Urinary bladder (tissue), 4 donors: Measurements from ENCODE around the gene MIX23. TPM values are rescaled to one million over a fixed set of nuclear protein-coding genes. Genes with fewer than 3 reads are reported as not detected.
"Not testable (repeated sequence)": the region's sequence is repeated elsewhere in the genome, so short reads cannot be mapped to it uniquely, and the experiment has no call there.

ENCODE experiments used
- DNase-seq: peaks from one replicate; pipeline ENCODE4 v3.0.0-alpha.2; 2015; ENCODE audit errors: extremely low spot score
- H3K27ac ChIP-seq: one replicate; pipeline ENCODE4 v1.5.1; 2013; ENCODE audit warnings: low read depth, mild to moderate bottlenecking, moderate library complexity
- H3K36me3 ChIP-seq: one replicate; pipeline ENCODE4 v1.6.1; 2013; ENCODE audit warnings: mild to moderate bottlenecking, moderate library complexity; ENCODE audit not compliant: insufficient read depth
- H3K4me1 ChIP-seq: one replicate; pipeline ENCODE4 v1.6.1; 2013; ENCODE audit warnings: mild to moderate bottlenecking, moderate library complexity; ENCODE audit not compliant: insufficient read depth
- H3K4me3 ChIP-seq: one replicate; pipeline ENCODE4 v1.5.1; 2013; ENCODE audit warnings: low read depth, low read length
- WGBS: extraction: QIAGEN DNeasy Blood & Tissue Kit; methylation state at CpG from one replicate; pipeline ENCODE4 v1.1.7; 2013; 5-methylcytosine and 5-hydroxymethylcytosine counted together
- polyA plus RNA-seq: library from polyadenylated mRNA; stranded (reverse); fragments of 200-250 nt; gene quantifications from one replicate; pipeline ENCODE4 v1.2.3, GENCODE V29; 2013
- total RNA-seq: library from RNA; depleted of rRNA; stranded (reverse); fragments of >200 nt; gene quantifications from one replicate; pipeline ENCODE4 v1.2.3, GENCODE V29; 2014
- donor health status: healthy with polysubstance abuse.
- donor health status: healthy.

Gene MIX23
- total and polyA plus RNA-seq, 2 donors, result 13.1 to 40.0 TPM

- peak; percentile 69 for DNase-seq
- Histone ChIP-seq H3K4me3 (peak within 1 kb of the TSS; percentile 68), H3K4me1 (peaks cover 2% of the 10 kb centered on the region), H3K27ac (peak within 1 kb of the TSS; percentile 83), H3K36me3 (no peaks in the 10 kb centered on the region)
- WGBS, result under 1% methylated on average over 52 of the region's 52 CpGs
Observed at GRCh38 chr3:122383771-122384697, 1.0 kb upstream of the MIX23 start, which contains the start of gene FAM162A. Gene FAM162A (plus strand): TSS chr3:122384182. CDS start chr3:122384266, 84 bp downstream.

GRCh38 chr3:122377975-122378374 is 5.1 kb downstream of the MIX23 start:
- H3K4me1 ChIP-seq, result no peaks in the 10 kb centered on the region
- WGBS, result 74% methylated on average over 4 of the region's 4 CpGs
- DNase-seq, result no peak
- H3K27ac ChIP-seq, result no peak overlapping the region
- no peaks in the 10 kb centered on the region for H3K36me3 ChIP-seq
- H3K4me3 ChIP-seq, result no peak overlapping the region

DNA sequence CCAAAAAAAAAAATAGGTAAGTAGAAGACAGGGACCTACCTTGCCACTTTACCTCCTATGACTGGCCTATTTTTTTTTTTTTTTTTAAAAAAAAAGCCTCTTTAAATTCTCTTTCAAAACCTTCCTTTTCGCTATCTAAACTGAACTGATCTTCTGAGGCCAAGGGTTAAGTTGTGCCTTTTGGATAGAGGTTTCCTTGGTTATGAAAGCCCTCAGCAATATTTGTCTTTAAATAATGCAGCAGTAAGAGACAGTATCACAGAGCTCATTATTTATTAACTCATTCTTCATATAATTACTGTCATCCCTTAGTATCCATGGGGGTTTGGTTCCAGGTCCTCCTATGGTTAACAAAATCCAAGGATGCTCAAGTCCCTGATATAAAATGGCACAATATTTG is 9.0 kb downstream of the MIX23 start:
- 98% methylated on average over 1 of the region's 1 CpG for WGBS
- Histone ChIP-seq H3K4me3 (no peak overlapping the region), H3K36me3 (no peaks in the 10 kb centered on the region), H3K4me1 (no peaks in the 10 kb centered on the region), H3K27ac (no peak overlapping the region)
- DNase-seq, result no peak

DNA sequence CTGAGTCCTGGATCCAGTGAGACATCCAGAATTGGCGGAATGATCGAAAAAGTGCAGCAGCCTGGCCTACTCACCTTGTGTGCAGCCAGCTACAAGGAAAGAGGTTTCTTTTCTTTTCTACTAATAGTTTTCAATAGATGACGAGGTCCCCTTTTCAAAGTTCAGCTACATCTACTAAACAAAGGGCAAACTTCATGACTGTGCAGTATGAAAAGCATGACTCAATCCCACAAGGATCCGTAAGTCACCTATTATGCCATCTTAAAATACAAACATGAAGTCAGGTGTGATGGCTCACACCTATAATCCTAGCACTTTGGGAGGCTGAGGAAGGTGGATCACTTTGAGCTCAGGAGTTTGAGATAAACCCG is 16.7 kb downstream of the MIX23 start:
- H3K36me3 ChIP-seq, result no peaks in the 10 kb centered on the region
- no peaks in the 10 kb centered on the region for H3K4me1 ChIP-seq
- no peak for DNase-seq
- no peak overlapping the region for H3K27ac ChIP-seq
- H3K4me3 ChIP-seq, result no peak overlapping the region
- WGBS, result 94% methylated on average over 5 of the region's 5 CpGs

DNA sequence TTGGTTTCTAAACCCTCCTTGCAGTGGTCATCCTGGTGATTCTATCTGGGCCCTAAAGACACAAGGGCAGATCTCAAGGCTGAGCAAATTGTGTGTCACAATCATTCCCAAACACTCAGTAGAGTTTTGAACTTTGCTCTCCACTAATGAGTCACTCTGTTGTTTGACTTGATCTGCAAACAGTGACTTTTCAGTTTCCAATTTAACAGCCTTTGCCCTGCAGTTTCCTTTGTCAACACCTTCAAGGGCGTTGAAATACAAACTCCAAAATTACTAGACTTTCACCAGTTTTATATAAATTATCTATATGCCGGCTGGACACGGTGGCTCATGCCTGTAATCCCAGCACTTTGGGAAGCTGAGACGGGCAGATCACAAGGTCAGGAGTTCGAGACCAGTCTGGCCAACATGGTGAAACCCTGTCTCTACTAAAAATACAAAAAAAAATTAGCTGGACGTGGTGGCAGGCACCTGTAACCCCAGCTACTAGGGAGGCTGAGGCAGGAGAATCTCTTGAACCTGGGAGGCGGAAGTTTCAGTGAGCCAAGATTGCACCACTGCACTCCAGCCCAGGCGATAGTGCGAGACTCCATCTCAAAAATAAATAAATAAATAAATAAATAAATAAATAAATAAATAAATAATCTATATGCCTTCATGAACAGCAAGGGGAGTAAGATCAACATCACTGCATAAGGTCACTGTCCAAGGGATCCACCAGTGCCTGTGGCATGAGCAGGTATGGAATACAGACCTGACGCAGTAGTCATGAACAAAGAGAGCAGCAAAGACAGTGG is 17.3 kb downstream of the MIX23 start:
- H3K36me3 ChIP-seq, H3K4me1 ChIP-seq, H3K27ac ChIP-seq, DNase-seq, H3K4me3 ChIP-seq: not testable (repeated sequence)
- WGBS, result 91% methylated on average over 10 of the region's 10 CpGs

- no peaks in the 10 kb centered on the region for H3K4me1 ChIP-seq
- no peak for DNase-seq
- WGBS, result 81% methylated on average over 1 of the region's 1 CpG
- H3K27ac ChIP-seq, result no peak overlapping the region
- H3K36me3 ChIP-seq, result no peaks in the 10 kb centered on the region
- no peak overlapping the region for H3K4me3 ChIP-seq
Observed at GRCh38 chr3:122365073-122365472, 18.0 kb downstream of the MIX23 start.

DNA sequence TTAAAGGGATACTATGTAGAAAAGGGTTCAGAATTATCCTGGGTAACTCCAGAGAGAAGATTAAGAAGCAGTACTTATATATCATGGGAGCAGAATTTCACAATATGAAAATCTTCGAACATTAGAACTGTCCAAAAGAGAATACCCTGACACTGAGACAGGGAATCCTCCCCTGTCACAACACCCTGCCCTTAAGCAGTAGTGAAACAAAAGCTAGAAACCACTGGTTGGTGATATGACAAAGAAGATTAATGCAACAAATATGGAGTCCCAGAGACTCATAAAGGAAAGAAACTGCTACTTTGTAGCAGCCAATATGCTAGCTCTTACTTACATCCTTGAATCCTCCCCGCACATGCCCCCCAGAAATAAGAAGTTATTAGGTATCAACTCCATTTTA is 18.5 kb downstream of the MIX23 start:
- WGBS, result 74% methylated on average over 2 of the region's 2 CpGs
- no peaks in the 10 kb centered on the region for H3K36me3 ChIP-seq
- no peaks in the 10 kb centered on the region for H3K4me1 ChIP-seq
- no peak for DNase-seq
- H3K27ac ChIP-seq, result no peak overlapping the region
- H3K4me3 ChIP-seq, result no peak overlapping the region

DNA sequence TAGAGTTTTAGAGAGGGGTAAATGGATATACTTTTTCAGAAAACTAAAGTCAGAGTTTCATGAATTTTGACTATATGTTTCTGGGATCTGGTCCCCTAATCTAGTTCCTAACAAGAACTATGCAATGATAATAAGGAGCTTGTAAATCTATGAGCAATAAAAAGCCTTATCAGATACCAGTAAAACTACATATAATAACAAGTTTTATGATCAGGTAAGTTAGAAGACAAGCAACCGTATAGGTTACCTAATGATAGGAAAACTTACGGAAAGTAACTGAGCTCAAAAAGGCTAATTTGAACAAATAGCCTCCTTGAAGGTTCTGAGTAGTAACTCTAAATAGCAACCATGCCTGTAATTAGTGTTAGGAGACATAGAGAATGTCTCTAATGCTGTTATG is 21.0 kb downstream of the MIX23 start:
- WGBS, result 67% methylated on average over 2 of the region's 2 CpGs
- Histone ChIP-seq H3K36me3 (no peaks in the 10 kb centered on the region), H3K27ac (no peak overlapping the region), H3K4me3 (no peak overlapping the region), H3K4me1 (no peaks in the 10 kb centered on the region)
- DNase-seq, result no peak

DNA sequence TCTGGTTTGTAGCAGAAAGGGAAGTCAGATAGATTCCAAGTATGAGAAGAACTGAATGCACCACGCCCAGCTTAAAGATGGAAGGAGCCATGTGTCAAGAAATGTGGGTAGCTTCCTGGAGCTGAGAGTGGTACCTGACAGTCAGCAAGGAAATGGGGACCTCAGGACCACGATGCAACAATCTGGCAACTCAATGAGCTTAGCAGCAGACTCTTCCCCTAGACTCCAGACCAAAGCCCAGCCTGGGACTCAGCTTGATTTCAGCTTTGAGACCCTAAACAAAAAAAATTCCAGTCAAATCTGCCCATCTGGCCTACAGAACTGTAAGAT is 24.4 kb downstream of the MIX23 start:
- H3K36me3 ChIP-seq, result no peaks in the 10 kb centered on the region
- H3K4me3 ChIP-seq, result no peak overlapping the region
- no peaks in the 10 kb centered on the region for H3K4me1 ChIP-seq
- WGBS, result 85% methylated on average over 2 of the region's 2 CpGs
- no peak for DNase-seq
- no peak overlapping the region for H3K27ac ChIP-seq

DNA sequence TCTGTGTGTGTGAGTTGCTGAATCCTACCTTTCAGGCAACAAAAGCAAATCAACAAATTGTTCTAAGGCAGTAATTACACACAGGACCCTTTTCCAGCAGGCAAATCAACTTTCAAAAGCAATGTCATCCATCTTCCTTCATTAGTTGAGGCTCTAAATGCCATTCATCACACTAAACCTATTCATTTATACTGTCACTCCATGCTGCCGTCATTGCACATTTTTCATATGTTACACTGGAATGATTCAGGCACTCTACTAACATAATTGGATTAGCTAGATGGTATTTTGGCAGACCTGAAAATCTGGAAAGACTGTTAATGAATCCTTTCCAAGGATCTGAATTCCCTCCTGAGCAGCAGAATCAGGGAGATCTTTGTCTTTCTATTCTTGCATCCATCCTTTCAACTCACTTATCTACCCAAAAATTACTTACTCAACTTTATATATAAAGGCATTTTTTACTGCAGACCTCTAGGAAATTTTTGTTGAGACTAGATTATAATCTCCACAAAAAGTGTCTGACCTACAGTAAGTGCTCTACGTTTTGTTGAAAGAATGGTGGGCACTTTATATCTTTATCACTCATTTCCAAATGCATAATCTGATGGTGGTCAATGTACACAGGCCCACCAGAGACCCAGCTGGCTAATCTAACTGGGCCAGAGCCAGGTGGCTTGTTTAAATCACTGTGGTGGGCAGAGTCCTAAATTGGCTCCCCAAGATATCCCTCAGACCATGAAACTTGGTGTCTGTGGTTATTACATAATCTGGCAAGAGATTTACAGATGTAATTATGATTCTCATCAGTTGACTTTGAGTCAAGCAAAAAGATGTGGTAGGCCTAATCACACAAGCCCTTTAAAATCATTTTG is 25.0 kb downstream of the MIX23 start:
- Histone ChIP-seq H3K4me1 (no peaks in the 10 kb centered on the region), H3K36me3 (no peaks in the 10 kb centered on the region), H3K4me3 (no peak overlapping the region), H3K27ac (no peak overlapping the region)
- 48% methylated on average over 2 of the region's 2 CpGs for WGBS
- DNase-seq, result no peak

GRCh38 chr3:122356402-122356801 is 26.6 kb downstream of the MIX23 start:
- Histone ChIP-seq H3K27ac (no peak overlapping the region), H3K4me1 (no peaks in the 10 kb centered on the region), H3K36me3 (no peaks in the 10 kb centered on the region), H3K4me3 (no peak overlapping the region)
- DNase-seq, result no peak
- WGBS, result 66% methylated on average over 4 of the region's 4 CpGs

GRCh38 chr3:122355612-122356011 is 27.4 kb downstream of the MIX23 start:
- Histone ChIP-seq H3K27ac (no peak overlapping the region), H3K36me3 (no peaks in the 10 kb centered on the region), H3K4me1 (no peaks in the 10 kb centered on the region), H3K4me3 (no peak overlapping the region)
- WGBS, result 67% methylated on average over 4 of the region's 4 CpGs
- DNase-seq, result no peak

GRCh38 chr3:122353893-122354401 is 29.1 kb downstream of the MIX23 start:
- no peaks in the 10 kb centered on the region for H3K4me1 ChIP-seq
- WGBS, result 94% methylated on average over 1 of the region's 1 CpG
- H3K4me3 ChIP-seq, result no peak overlapping the region
- no peaks in the 10 kb centered on the region for H3K36me3 ChIP-seq
- no peak for DNase-seq
- H3K27ac ChIP-seq, result no peak overlapping the region
